HG03139 (cell line): Measurements from ENCODE around the gene PKDREJ.

ENCODE experiments used
- ATAC-seq: cut with Tn5 transposase; IDR thresholded peaks from one replicate; pipeline ENCODE4 v1.9.1; 2021; ENCODE audit not compliant: unreplicated experiment

Gene PKDREJ

DNA sequence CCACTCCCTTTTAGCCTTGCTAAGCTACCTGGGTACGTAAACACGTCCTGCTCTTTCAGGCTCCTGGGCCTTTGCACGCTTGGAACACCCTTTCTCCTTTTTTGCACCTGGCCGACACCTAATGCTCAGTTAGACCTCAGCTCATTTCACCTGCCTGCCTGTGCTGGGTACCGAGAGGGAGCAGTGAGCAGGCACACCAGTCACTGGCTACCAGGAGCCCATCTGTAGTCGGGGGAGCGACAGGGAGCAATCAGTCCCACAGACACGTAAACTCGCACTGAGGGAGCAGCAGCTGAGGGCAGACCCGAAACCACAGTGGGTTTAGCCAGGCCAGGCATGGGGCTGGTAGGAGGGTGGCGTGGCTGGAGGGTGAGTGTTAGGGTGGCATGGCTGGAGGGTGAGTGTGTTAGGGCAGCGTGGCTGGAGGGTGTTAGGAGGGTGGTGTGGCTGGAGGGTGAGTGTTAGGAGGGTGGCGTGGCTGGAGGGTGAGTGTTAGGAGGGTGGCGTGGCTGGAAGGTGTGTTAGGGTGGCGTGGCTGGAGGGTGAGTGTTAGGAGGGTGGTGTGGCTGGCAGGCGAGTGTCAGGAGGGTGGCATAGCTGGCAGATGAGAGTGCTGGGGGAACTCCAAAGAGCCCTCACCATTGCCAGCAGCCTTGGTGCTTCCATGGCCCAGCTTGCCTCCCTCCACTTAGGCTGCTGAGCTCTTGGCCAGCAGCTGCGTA is 27.1 kb upstream of the PKDREJ start:
- ATAC-seq = no peak

DNA sequence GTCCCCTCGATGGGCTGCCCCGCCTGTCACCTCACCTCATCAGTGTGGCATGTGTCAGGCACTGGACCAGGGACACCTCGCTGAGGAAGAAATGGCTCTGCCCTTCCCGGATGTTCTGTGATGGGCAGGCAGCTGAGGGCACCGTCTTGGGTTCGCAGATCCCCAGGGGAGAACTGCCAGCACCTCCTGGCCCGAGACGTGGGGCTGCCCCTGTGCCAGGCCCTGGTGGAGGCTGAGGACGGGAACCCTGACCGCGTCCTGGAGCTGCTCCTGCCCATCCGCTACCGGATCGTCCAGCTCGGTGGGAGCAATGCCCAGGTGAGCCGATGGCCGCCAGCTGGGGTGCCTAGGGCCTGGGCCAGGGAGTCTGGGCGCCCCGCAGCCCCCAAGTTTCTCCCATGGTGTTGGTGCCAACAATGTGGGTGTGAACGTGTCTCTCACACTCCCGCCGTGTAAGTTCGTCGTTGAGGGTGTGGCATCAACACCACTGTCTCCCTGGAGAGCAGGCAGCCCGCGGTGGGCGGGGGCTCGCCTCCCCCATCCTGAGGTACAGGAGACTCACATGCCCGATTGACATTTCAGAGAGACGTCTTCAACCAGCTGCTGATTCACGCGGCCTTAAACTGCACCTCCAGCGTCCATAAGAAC is 26.2 kb upstream of the PKDREJ start:
- ATAC-seq = no peak

DNA sequence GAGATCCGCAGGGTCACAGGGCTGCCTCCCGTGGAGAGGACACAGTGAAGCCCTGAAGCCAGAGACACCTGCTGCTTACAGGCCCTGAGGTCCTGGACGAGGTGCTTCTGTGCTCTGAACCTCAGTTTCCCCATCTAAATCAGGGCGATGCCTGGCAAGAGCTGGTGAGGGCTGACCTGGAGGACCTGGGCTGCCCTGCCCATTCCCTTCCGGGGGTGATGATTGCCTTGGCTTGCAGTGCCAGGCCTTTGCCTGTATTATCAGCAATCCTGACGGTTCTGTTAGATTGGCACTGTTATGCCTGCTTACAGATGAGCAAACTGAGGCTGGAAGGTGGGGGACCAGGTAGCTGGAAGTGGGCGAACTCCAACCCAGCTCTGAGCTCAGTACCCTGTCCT is 25.7 kb upstream of the PKDREJ start:
- ATAC-seq = no peak

DNA sequence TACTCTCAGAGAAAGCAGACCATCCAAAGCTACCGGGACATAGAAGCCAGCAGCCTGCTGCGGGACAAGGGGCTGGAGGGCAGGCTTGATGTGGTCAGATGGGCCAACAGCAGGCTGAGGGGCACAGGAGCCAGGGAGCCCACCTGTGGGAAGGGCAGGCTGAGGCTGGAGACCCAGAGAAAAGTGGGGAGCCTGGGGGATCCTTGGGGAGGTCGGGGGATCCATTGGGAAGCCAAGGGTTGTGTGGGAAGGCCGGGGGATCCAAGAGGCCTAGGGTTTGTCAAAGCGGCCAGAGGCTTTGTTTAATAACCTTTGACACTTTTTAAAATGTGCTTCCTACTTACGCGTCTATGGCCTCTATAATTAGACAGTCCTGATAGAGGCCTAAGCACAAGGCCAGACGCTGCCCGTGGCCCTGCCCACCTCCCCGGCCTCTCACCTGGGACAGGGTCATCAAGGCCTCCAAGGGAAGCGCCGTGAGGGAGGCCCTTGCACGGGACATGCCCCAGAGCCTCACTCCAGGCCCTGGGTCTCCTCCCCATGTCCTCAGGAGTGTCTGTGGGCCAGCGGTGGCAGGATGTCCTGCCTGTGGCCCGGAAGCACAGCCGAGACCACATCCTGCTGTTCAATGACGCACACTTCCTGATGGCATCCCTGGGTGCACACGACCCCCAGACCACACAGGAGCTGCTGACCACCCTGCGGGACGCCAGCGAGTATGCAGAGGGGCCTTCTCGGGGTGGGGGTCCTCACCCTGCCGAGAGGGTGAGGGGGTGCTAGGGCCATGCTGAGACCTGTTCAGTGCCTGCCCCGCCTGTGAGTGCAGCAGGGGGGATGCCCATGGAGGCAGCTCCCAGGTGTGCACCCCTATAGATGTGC is 25.0 kb upstream of the PKDREJ start:
- no peak for ATAC-seq

DNA sequence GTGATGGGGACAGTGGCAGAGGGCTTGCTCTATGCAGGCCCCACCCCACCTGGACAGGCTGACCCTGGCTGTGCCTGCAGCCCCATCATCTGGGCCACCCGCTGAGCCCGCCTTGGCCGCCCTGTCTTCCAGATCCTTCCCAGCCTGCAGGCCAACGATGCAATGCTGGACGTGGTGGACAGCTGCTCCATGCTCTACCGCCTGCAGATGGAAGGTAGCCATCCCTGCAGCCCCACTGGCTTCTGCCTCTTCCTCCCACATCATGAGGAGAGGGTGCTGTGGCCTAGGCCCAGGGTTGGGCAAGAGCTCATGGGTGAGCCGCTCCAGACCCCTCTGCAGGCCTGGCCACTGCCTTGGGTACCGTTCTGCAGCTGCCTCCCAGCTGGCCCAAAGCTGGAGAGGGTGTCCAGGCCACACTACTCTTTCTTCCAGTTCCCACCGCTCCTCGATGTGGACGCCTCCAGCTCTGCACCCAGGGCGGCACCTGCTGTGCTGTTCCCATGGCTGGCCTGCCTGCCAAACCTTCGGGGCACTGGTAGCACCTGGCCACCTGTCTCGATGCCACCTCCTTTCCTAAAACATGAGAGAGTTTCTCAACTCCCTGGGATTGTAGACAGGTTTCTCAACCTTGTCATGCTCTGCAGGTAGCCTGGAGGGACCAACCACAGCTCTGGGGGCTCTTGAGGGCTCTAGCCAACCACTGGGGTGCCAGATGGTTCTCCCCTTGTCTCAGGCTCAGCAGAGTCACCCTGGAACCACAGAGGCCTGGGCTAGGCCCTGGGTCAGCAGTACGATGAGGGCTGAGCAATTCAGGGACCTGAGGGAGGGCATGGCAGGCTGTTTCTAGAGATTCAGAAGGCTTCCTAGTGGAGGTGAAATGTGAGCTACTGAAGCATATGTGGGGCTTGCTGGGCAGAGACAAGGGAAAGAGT is 24.1 kb upstream of the PKDREJ start:
- no peak for ATAC-seq

DNA sequence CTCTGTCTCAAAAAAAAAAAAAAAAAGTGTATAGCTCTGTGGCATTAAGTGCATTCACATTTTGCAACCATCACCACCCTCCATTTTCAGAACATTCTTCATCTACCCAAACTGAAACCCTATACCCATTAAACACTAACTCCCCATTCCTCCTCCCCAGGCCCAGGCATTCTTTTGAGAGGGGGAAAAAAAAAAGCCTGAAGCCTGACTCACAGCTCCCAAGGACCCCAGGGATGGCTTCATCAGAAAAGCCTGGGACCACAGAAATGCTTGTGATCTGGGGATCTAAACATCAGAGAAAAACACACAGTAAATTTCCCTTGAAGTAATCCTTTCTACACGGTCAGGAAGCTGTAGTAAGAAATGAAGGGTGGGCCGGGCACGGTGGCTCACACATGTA is 22.9 kb upstream of the PKDREJ start:
- no peak for ATAC-seq

DNA sequence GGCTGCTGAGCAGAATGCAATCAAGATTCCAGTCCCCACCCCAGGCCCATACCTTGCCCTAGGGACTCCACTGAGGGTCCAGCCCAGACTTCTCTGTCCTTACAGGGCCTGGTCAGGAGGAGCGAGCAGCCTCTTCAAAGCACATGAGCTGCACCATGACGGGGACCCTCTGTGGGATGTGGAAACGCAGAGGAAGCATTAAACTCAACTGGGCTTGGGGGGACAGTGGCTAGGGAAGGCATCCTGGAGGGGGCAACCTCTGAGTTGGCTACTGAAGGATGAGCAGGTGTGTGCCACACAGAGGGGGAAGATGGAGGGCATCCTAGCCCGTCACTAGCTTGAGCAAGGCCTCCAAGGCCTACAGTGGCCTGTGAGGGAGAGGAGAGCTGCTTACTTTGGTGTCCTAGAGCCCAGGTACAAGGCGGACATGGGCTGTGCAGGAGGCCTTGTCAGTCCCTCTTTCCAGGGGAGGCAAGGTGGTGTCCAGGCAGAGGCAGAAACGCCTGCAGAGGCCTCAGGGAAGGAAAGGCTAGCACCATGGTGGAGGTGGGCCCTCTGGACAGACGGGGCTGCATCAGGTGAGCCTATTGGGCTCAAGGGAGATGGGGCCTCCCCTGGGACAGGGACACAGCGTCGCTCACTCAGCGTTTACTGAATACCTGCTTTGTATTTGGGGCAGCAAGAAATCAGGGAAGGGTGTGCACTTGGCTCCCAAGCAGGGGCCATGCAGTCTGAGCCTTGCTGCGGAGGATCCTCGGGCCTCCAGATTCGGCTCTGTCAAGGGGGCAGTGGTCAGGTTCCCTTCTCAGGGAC is 18.9 kb upstream of the PKDREJ start:
- no peak for ATAC-seq

DNA sequence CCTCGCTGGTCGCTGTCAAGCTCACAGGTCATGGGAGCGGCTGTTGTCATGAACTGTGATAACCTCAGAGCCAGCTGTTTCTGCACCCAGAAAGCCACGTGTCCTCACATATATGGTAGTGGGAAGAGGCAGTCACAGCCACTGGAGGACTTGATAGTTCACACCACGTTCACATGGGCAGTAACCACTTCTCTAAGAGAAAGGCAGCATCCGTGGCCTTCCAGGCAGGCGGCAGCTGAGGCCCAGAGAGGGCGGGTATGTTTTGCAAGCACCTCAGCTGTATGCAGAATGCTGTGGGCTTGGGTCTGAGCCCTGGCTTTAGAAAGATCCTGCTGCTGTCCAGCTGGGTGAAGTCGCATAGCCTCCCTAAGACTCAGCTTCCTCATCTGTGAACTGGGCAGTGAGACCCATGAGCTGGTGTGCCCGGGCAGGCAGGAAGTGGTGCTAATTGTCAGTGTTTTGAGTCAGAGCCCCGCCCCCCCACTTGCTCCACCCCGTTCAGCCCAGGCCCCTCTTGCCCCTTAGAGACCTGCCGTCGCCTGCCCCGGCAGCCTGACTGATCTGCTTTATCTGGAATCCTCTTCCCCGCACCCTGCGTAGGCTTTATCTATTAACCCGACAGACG is 18.0 kb upstream of the PKDREJ start:
- no peak for ATAC-seq

DNA sequence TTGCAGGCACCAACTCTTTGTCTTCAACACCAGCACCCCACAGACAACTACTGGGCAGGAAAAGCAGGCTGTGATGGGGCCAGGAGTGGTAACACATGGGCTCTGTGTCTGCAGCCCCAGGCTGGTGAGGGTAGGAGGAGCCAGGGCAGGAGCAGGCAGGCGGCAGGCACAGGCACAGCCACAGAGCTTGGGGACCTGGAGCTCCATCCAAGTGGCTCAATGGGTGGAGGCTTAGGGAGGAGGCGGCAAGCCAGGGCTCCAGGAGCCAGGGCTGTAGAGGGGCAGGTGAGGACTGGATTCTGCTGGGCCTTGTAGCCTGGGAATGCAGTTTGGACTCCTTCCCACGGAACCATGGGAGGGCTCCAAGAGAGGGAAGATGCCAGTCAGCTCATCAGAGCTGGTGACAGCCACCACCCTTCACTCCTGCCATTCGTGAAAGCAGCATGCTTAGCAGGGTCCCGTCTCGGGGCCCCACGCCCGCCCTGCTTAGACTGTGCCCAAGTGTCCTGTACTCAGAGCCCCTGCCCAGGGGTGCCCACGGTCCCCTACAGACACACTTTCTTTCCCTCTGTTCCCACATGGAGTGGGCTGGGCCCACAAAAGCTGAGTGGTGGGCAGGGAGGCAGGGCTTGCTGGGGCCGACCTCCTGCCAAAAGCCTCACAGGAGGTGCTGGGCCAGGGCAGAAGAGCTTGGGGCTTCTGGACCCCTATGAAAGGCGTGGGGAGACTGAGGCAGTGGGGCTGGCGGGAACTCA is 17.1 kb upstream of the PKDREJ start:
- no peak for ATAC-seq

DNA sequence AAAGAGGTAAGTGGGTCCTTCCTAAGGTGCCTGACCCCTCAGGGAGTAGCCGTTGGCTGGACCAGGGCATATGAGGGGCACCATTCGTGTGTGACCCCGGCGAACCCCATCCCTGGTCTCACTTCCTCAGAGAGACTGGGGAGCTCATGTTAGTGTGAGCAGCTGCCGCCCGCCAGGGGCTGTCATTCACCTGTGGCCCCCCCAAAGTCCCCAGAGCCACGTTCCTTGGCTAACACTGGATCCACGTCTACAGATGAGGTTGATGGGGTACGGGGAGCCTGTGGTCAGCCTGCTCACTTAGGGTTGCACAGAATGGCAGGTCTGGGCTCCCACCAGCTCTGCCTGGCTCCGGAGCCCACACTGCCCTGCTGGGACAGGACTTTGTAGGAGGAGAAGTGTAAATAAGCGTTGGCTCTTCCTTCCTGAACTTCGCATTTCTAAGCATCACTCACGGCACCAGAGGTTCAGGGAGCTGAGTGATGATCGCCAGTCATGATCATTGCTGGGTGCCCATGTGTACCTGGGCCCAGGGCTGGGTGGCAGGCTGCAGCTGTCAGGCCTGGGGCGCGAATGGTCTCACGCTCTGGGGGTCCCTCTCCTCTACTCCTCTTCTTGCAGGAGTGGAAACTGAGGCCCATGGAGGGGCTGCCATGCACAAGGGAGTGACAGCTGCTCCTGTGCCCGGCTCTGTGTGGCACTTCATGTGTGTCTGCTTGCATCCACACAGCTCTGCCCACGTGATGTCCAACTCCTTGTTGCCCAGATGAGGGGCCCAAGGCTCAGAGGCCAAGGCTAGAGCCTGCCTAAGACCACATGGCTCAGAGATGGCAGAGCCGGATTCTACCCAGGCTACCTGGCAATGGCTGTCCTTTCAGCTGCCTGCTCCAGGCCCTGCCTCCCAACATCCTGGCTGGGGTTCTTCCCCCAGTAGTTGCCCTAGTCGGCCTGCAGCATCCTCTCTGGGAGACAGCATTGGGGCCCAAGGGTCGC is 15.8 kb upstream of the PKDREJ start:
- no peak for ATAC-seq

DNA sequence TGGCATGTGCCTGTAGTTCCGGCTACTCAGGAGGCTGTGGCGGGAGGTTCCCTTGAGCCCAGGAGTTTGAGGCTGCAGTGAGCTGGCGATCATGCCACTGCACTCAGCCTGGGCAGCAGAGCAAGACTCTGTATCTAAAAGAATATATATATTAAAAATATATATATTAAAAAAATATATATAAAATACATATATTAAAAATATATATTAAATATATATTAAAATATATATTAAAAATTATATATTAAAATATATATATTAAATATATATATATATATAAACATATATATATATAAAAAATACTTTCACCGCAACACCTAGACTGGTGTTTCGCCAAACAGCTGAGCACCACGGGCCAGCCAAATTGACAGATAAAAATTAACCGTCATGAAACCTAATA is 13.4 kb upstream of the PKDREJ start:
- no peak for ATAC-seq

DNA sequence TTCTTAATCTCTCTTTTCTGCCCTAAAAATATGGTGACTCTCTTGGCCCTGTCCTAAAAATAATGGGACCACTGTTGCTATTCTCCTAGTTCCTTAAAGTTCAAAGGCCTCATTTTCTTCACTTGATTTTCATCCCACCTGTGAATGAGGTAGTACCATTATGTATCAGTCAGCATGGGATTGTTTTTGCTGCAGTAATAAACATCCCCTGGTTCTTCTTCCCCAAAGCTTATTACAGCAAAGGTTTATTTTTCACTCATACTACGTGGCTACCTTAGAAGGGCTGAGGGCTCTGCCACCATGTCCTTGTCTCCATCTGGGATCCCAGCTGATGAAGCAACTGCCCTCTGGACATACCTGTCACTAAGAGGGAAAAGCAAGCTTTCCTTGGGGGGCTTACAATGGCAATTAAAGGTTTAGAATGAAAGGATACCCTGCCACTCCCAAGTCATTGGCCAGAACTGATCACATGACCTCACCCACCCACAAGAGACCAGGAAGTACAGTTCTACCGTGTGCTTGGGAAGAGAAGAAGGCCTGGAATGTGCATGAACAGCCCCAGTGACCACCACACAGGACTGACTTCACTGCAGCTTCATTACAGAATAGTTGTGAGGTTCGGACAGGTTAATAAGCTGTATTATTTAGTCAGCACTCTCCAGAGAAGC is 12.4 kb upstream of the PKDREJ start:
- ATAC-seq = no peak

DNA sequence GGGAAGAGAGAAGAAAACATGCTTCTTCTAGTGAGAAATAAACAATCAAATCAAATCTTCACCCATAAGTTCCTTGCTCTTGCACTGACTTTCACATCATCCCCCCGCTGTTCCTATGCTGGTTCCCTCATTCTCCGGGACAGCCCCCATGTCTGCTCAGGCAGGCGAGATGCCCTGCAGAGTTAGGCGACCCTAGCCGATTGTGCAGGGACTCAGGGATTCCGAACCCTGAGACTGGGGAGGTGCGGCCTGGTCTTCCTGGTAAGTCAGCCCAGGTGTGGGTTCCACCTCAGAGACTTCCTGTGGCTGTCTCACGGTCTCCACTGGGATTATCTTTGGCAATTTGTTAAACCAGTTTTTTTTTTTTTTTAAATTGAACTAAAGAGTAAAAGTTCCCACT is 11.2 kb upstream of the PKDREJ start:
- ATAC-seq = no peak

DNA sequence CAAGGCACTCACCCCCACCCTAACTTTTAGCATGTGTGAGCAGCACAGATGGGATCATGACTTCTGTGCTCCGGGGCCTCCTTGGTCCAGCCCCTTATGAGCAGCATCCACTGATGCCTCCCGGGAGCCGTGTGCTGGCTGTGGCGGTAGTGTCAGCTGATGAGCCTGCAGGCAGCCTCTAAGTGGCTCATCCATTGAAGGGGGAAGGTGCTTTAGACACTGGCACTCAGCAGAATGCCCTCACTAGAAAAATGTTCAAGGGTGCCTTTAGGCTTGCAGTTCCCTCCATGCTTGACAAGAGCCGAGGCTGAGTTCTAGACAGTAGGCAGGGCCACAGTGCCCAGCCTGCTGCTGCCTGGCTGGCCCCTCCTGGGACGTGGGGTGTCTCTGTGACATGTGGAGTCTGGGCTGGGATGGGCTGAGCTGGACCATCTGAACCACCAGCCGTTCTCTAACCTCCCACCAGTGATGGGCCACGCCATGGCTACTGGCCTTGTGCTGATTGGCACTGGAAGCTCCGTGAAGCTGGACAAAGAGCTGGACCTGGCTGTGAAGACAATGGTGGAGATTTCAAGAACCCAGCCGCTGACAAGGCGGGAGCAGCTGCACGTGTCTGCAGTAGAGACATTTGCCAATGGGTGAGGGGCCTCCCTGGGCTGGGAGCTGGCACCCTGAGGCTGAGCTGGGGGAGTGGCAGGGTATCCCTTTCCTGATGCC is 10.4 kb upstream of the PKDREJ start:
- no peak for ATAC-seq

DNA sequence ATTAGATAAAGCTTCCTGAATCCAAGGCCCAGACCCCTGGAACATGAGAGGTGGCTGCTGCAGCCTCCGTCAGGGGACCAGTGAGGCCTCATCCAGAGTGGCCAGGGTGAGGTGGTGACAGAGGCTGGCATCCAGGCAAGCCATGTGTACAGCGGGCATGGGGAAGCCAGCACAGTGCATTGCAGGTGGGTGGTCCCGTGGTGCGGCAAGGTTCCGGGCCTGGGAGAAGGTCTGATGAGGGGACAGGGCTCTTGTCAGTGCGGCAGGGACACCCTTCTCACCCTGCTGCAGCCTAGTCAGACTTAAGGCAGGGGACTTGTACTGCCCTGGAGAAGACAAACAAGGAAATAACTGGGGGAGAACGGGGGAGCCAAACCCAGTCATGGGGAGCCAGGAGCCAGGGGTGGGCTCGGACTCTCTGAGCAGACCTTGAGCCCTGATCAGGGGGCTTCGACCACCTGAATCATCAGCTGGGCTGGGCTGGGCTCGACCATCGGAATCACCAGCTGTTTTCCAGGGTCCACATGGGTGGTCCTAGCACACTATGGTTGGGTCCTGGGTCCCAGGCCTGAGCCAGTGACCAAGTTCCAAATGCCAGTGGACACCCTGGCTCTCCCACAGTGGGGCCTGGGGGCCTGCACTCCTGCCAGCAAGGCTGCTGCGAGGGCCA is 9.8 kb upstream of the PKDREJ start:
- ATAC-seq = no peak

DNA sequence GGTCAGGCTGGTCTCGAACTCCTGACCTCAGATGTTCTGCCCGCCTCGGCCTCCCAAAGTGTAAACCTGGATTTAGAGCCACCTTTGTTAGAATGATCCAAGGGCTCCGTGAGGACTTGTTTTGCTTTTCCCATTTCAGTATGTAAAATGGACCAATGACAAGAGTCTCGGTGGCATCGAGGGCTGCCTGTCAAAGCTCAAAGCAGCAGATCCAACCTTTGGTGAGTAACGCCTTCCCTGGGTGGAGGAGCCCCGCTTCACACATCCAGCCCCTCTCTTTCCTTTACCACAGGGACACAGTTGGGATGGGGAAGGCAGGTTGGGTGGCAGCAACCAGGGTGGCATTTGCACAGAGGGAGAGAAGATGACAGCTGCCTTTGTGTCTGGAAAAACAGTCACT is 9.1 kb upstream of the PKDREJ start:
- ATAC-seq = no peak
